ENCODE results near the gene MEGF11. TPM values are rescaled to one million over a fixed set of nuclear protein-coding genes. Genes with fewer than 3 reads are reported as not detected.

The MEGF11 gene
- total RNA-seq, 1 experiment from 2014 or later: not detected

DNA sequence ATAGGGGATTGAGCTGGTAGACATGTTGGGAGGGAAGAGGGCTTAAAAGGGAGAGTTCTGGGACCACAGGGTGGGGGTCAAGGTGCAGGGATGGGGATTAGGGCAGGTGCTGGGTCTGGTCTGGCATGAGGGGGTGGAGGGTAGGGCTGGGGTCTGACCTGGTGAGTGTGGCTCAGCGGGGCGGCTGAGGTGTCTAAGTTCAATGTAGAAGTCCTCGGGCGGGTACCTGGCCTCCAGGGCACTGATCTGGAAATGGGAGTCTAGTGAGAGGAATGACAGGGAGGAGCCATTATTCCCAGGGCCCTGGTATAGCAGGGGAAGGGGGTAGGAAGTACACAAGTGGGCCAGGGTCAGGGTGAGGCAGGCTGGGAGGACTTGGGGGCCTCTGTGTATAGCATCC, 344.7 kb downstream of the MEGF11 start:
- CTCF ChIA-PET: no interaction called here
- BruUV-seq (replicated peaks): no TSS peak

DNA sequence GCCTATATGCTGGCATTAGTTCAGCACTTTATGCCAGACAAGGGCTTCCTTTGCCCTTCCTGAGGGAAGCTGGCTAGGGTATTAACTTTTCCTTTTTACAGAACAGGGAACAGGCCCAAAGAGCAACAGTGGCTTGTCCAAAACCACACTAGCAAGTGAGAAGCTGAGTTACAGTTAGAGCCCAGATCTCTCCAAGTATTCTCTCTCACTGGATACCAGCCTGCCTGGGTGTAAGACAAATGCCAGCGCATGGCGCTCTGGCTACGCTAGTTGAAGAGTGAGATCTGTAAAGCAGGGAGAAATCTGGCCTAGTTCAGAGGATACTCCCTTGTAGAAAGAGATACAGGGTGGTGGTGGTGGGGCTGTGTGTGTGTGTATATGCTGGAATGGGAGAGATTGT, 345.9 kb downstream of the MEGF11 start:
- no TSS peak for BruUV-seq (replicated peaks)
- CTCF ChIA-PET: no interaction called here
- Histone ChIP-seq H3K9me2 (ENCODE audit: insufficient read depth) (no peaks in the 10 kb centered on the region), H3K9me3 (ENCODE audit: insufficient read depth, low read depth) (no peaks in the 10 kb centered on the region), H3K27ac (peak overlapping the region; percentile 78; the same call in 1 of the 2 replicates), H3K27me3 (ENCODE audit: insufficient read depth, low read depth) (no peaks in the 10 kb centered on the region), H3K36me3 (ENCODE audit: low read depth) (0 out of 2 replicates have a peak, but pooled peaks cover 9% of the 10 kb centered on the region), H3K4me2 (no peak overlapping the region), H3K79me2 (ENCODE audit: low read depth) (peaks cover 3% of the 10 kb centered on the region; the same call in 1 of the 2 replicates), H2AFZ (no peak overlapping the region), H3K4me3 (no peak overlapping the region), H4K20me1 (ENCODE audit: insufficient read depth) (no peaks in the 10 kb centered on the region), H3F3A (ENCODE audit: insufficient read depth, low read depth) (peaks cover 30% of the 10 kb centered on the region; the same call in 1 of the 2 replicates), H3K4me1 (replicated peaks; ENCODE audit: insufficient read depth) (peaks cover 45% of the 10 kb centered on the region)
- no peak for DNase-seq
- POLR2A ChIA-PET (ENCODE audit: unreplicated experiment): no interaction called here
- TF ChIP-seq, protein P1, sequence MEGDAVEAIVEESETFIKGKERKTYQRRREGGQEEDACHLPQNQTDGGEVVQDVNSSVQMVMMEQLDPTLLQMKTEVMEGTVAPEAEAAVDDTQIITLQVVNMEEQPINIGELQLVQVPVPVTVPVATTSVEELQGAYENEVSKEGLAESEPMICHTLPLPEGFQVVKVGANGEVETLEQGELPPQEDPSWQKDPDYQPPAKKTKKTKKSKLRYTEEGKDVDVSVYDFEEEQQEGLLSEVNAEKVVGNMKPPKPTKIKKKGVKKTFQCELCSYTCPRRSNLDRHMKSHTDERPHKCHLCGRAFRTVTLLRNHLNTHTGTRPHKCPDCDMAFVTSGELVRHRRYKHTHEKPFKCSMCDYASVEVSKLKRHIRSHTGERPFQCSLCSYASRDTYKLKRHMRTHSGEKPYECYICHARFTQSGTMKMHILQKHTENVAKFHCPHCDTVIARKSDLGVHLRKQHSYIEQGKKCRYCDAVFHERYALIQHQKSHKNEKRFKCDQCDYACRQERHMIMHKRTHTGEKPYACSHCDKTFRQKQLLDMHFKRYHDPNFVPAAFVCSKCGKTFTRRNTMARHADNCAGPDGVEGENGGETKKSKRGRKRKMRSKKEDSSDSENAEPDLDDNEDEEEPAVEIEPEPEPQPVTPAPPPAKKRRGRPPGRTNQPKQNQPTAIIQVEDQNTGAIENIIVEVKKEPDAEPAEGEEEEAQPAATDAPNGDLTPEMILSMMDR (conservative IDR thresholded peaks at IDR 0.05): no peak
- no peak for TF ChIP-seq EZH2 (IDR thresholded peaks at IDR 0.05; ENCODE audit: low read depth)
- intact Hi-C loops (cut with micrococcal nuclease; ENCODE audit: unreplicated experiment): loop anchor here (10.0 kb wide), 1 partner anchor 597 kb away; the partner anchor contains the start of genes RPL4 and ZWILCH

More for the DNA sequence above, 344.7 kb downstream of the MEGF11 start:
- Histone ChIP-seq H3K4me2 (no peak overlapping the region), H3F3A (ENCODE audit: insufficient read depth, low read depth) (peaks cover 25% of the 10 kb centered on the region; the same call in 1 of the 2 replicates), H3K9me3 (ENCODE audit: insufficient read depth, low read depth) (no peaks in the 10 kb centered on the region), H4K20me1 (ENCODE audit: insufficient read depth) (no peaks in the 10 kb centered on the region), H3K4me1 (replicated peaks; ENCODE audit: insufficient read depth) (peaks cover 33% of the 10 kb centered on the region), H3K79me2 (ENCODE audit: low read depth) (no peaks in the 10 kb centered on the region), H3K27ac (no peak overlapping the region), H3K27me3 (ENCODE audit: insufficient read depth, low read depth) (no peaks in the 10 kb centered on the region), H3K9me2 (ENCODE audit: insufficient read depth) (no peaks in the 10 kb centered on the region), H3K36me3 (ENCODE audit: low read depth) (0 out of 2 replicates have a peak, but pooled peaks cover 8% of the 10 kb centered on the region), H2AFZ (no peak overlapping the region), H3K4me3 (no peak overlapping the region)
- DNase-seq: no peak
- no peak for TF ChIP-seq EZH2 (IDR thresholded peaks at IDR 0.05; ENCODE audit: low read depth)
- TF ChIP-seq, protein P1 (conservative IDR thresholded peaks at IDR 0.05): no peak
- POLR2A ChIA-PET (ENCODE audit: unreplicated experiment): interaction anchor here (0.6 kb wide), 1 partner anchor 595 kb away, joined by 4 read pairs; no protein-coding TSS in a partner anchor
- intact Hi-C loops (cut with micrococcal nuclease; ENCODE audit: unreplicated experiment): loop anchor here (10.0 kb wide), 1 partner anchor 596 kb away; the partner anchor contains the start of genes RPL4 and ZWILCH

DNA sequence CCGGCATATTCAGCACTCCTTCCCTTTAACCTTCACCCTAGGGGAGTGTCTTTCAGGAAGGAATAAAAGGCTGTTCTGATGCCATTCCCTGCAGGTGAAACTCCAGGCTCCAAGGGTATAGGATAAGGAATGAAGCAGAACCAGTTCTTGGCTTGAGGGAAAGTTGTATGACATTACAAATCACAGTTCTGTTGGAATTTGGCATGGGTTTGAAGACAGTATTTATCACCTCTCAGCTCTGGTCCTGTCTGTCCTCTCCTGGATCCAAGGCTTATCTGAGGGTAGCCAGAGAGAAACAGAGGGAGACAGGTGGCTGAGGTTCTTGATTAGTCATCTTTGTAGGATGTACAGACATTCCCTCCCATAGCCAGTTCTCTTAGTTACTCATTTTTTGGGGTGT, 347.2 kb downstream of the MEGF11 start:
- no peaks in the 10 kb centered on the region for H3K27me3 ChIP-seq (ENCODE audit: insufficient read depth, low read depth)
- peak overlapping the region; percentile 78 for H3K27ac ChIP-seq
- H3K9me3 ChIP-seq (ENCODE audit: insufficient read depth, low read depth): no peaks in the 10 kb centered on the region
- BruUV-seq (replicated peaks): no TSS peak
- H3K9me2 ChIP-seq (ENCODE audit: insufficient read depth): no peaks in the 10 kb centered on the region
- peaks cover 3% of the 10 kb centered on the region; the same call in 1 of the 2 replicates for H3K79me2 ChIP-seq (ENCODE audit: low read depth)
- peaks cover 58% of the 10 kb centered on the region for H3K4me1 ChIP-seq (replicated peaks; ENCODE audit: insufficient read depth)
- H4K20me1 ChIP-seq (ENCODE audit: insufficient read depth): no peaks in the 10 kb centered on the region
- DNase-seq: peak; percentile 58 to 89
- peak overlapping the region; percentile 58 for H3K4me2 ChIP-seq
- no peak for TF ChIP-seq EZH2 (IDR thresholded peaks at IDR 0.05; ENCODE audit: low read depth)
- TF ChIP-seq, protein P1 (conservative IDR thresholded peaks at IDR 0.05): no peak
- H2AFZ ChIP-seq: no peak overlapping the region
- no peak overlapping the region for H3K4me3 ChIP-seq
- POLR2A ChIA-PET (ENCODE audit: unreplicated experiment): interaction anchor here (0.6 to 0.7 kb wide), 2 partner anchors 37 to 591 kb away, joined by 3 to 5 read pairs; partner anchors contain the start of genes RAB11A and SNAPC5
- intact Hi-C loops (cut with micrococcal nuclease; ENCODE audit: unreplicated experiment): loop anchor here (1.0 to 10.0 kb wide), 2 partner anchors 36 to 598 kb away; partner anchors contain the start of genes RPL4 and ZWILCH
- CTCF ChIA-PET: no interaction called here
- 0 out of 2 replicates have a peak, but pooled peaks cover 9% of the 10 kb centered on the region for H3K36me3 ChIP-seq (ENCODE audit: low read depth)
- H3F3A ChIP-seq (ENCODE audit: insufficient read depth, low read depth): peaks cover 40% of the 10 kb centered on the region
